Pancreas (tissue), 10 donors: ENCODE data around the gene ODC1. TPM values are rescaled to one million over a fixed set of nuclear protein-coding genes. Genes with fewer than 3 reads are reported as not detected.
A peak's percentile ranks its signal among the peaks of the same experiment; 100 is the strongest.

Experiments used
- ATAC-seq, 4 donors: fragments of 200-7000 bp; cut with Tn5 transposase; one replicate each; pipeline versions ENCODE4 v1.8.0 to v1.9.1; 2020; ENCODE audit warnings: mild to moderate bottlenecking in 4 of 4, moderate library complexity in 4 of 4
- DNase-seq, 6 donors: peaks; one replicate each; pipeline ENCODE4 v3.0.0-alpha.2; 2020
- FAIRE-seq: peaks from 2 replicates; lab custom pipeline; 2012; peaks lifted over from hg19 to GRCh38; lab: Jason Lieb, UNC
- H3K27ac ChIP-seq, 4 donors: fragments of 200-600 bp; sonication (generic); 1 replicate in 3 of 4; 2 replicates in 1 of 4; pipeline versions ENCODE4 v1.5.0 to v1.8.0; 2020
- H3K27me3 ChIP-seq, 4 donors: fragments of 200-600 bp; one replicate each; pipeline ENCODE4 v1.8.0; 2021
- H3K36me3 ChIP-seq, 3 donors: fragments of 200-600 bp; sonication (generic) in 1 of 3; one replicate each; pipeline versions ENCODE4 v1.5.0 to v1.8.0; 2020 to 2021
- H3K4me1 ChIP-seq, 3 donors: fragments of 200-600 bp; one replicate each; pipeline ENCODE4 v1.8.0; 2021
- H3K4me3 ChIP-seq, 4 donors: fragments of 200-600 bp; sonication (generic) in 2 of 4; one replicate each; pipeline versions ENCODE4 v1.5.0 to v1.8.0; 2020 to 2021
- H3K9me3 ChIP-seq, 4 donors: fragments of 200-600 bp; one replicate each; pipeline ENCODE4 v1.8.0; 2021
- CTCF ChIP-seq, 4 donors: fragments of 200-600 bp; sonication (generic) in 3 of 4; IDR thresholded peaks; one replicate each; pipeline versions ENCODE4 v1.5.0 to v1.8.0; 2021; ENCODE audit warnings: antibody characterized with exemption in 4 of 4
- WGBS, 2 donors: extraction: QIAGEN DNeasy Blood & Tissue Kit; methylation state at CpG; one replicate each; pipeline ENCODE4 v1.1.7; 2013; 5-methylcytosine and 5-hydroxymethylcytosine counted together
- intact Hi-C, 3 donors: fragments of 100-400 bp; cut with DNase I; formaldehyde crosslinking; loops; one replicate each; pipeline versions ENCODE4 v1.11.1 to v1.14.2; 2022
- polyA plus RNA-seq, 2 donors: library from polyadenylated mRNA; stranded (reverse); fragments of 200-250 nt; gene quantifications; one replicate each; pipeline ENCODE4 v1.2.3, GENCODE V29; 2013
- total RNA-seq, 6 donors: library from RNA; stranded (reverse); fragmentation: NEBNext Ultra II Directional in 4 of 6; extraction: Animal tissue kit (Norgen Biotek cat#: 25700) in 4 of 6; gene quantifications; one replicate each; pipeline versions ENCODE4 v1.2.1 to v1.2.4, GENCODE V29; 2021 to 2023
- donor health status: healthy with polysubstance abuse.
- donor health status: DM: no; HTN: no; CAD: no; lungs with moderate emphysema.
- donor health status: DM: no; HTN: no; CAD: no.
- donor health status: control.
- donor health status: control.
- donor health status: Bipolar disorder and iron deficiency.
- donor health status: DM: yes; HTN: yes; CAD: no.
- donor health status: DM: no; HTN: no; CAD: no.
- donor health status: DM: no; HTN: no; CAD: no.
- donor health status: DM: yes; HTN: yes; CAD: no.

ODC1 gene
- total and polyA plus RNA-seq, 8 donors: 9.3 to 52.2 (median 28.5) TPM

- no peak for FAIRE-seq
- H3K27ac ChIP-seq: peak overlapping the region; percentile 46 to 73 (median 62)
- WGBS, 2 donors: 79 to 81% methylated on average over 10 of the region's 10 CpGs
Observed at GRCh38 chr2:10413503-10413902, 34.6 kb downstream of the ODC1 start.

GRCh38 chr2:10412380-10412779 is 35.7 kb downstream of the ODC1 start:
- no peak for ATAC-seq
- no peak for TF ChIP-seq CTCF (IDR thresholded peaks at IDR 0.05)
- peak in 2 of 6 donors; percentile 46 to 54 for DNase-seq
- H3K27ac ChIP-seq: peak overlapping the region in 2 of 4 donors; percentile 57 to 67
- H3K4me1 ChIP-seq: peaks cover 33 to 36% (median 35%) of the 10 kb centered on the region in 3 donors
- H3K4me3 ChIP-seq: no peak overlapping the region
- no peaks in the 10 kb centered on the region for H3K27me3 ChIP-seq
- WGBS, 2 donors: 94 to 98% methylated on average over 3 of the region's 3 CpGs
- no peaks in the 10 kb centered on the region for H3K9me3 ChIP-seq
- H3K36me3 ChIP-seq: no peaks in the 10 kb centered on the region
- no peak for FAIRE-seq
- intact Hi-C loops: loop anchor here in 1 of 3 donors (10.0 kb wide), 1 partner anchor 108 kb away; the partner anchor contains the start of gene HPCAL1

More at GRCh38 chr2:10413503-10413902, 34.6 kb downstream of the ODC1 start:
- no peaks in the 10 kb centered on the region for H3K36me3 ChIP-seq
- H3K9me3 ChIP-seq: no peaks in the 10 kb centered on the region
- H3K4me3 ChIP-seq: no peak overlapping the region
- H3K27me3 ChIP-seq: no peaks in the 10 kb centered on the region
- intact Hi-C loops: loop anchor here in 1 of 3 donors (10.0 kb wide), 1 partner anchor 109 kb away; the partner anchor contains the start of gene HPCAL1
- peak in 1 of 6 donors; percentile 30 for DNase-seq
- H3K4me1 ChIP-seq: peaks cover 24 to 36% (median 25%) of the 10 kb centered on the region in 3 donors
- no peak for ATAC-seq
- no peak for TF ChIP-seq CTCF (IDR thresholded peaks at IDR 0.05)

- Histone ChIP-seq H3K9me3 (no peaks in the 10 kb centered on the region), H3K4me1 (peaks cover 33 to 41% (median 36%) of the 10 kb centered on the region in 3 donors), H3K27me3 (no peaks in the 10 kb centered on the region), H3K4me3 (no peak overlapping the region), H3K36me3 (no peaks in the 10 kb centered on the region), H3K27ac (no peak overlapping the region)
- intact Hi-C loops: loop anchor here in 1 of 3 donors (10.0 kb wide), 1 partner anchor 107 kb away; the partner anchor contains the start of gene HPCAL1
- 56 to 69% methylated on average over 8 of the region's 8 CpGs for WGBS, 2 donors
- no peak for TF ChIP-seq CTCF (IDR thresholded peaks at IDR 0.05)
- FAIRE-seq (no peak), ATAC-seq (no peak), DNase-seq (peak in 2 of 6 donors; percentile 41 to 66)
Observed at GRCh38 chr2:10411557-10411956, 36.6 kb downstream of the ODC1 start.

- Histone ChIP-seq H3K9me3 (no peaks in the 10 kb centered on the region), H3K36me3 (no peaks in the 10 kb centered on the region), H3K4me3 (no peak overlapping the region), H3K27ac (no peak overlapping the region), H3K27me3 (no peaks in the 10 kb centered on the region), H3K4me1 (peaks cover 33 to 42% (median 37%) of the 10 kb centered on the region in 3 donors)
- no peak for TF ChIP-seq CTCF (IDR thresholded peaks at IDR 0.05)
- intact Hi-C loops: loop anchor here in 1 of 3 donors (10.0 kb wide), 1 partner anchor 106 kb away; the partner anchor contains the start of gene HPCAL1
- FAIRE-seq (no peak), ATAC-seq (no peak), DNase-seq (peak in 1 of 6 donors; percentile 60)
- 78 to 84% methylated on average over 13 of the region's 13 CpGs for WGBS, 2 donors
Observed at GRCh38 chr2:10410823-10411437, 37.2 kb downstream of the ODC1 start.
